AG04450 (cell line): ENCODE results near the gene PKDCC. TPM values are rescaled to one million over a fixed set of nuclear protein-coding genes. Genes with fewer than 3 reads are reported as not detected.
A peak's percentile ranks its signal among the peaks of the same experiment; 100 is the strongest.

ENCODE experiments used
- CTCF ChIA-PET: fragments of 300-600, 350-600 bp; formaldehyde crosslinking; extraction: SDS; loops from one replicate; lab custom pipeline; 2022; ENCODE audit warnings: antibody characterized with exemption, inconsistent platforms; lab: Charles Lee
- POLR2A ChIA-PET: fragments of 350-600 bp; formaldehyde crosslinking; extraction: SDS; loops from one replicate; lab custom pipeline; 2021; ENCODE audit warnings: antibody characterized with exemption, inconsistent platforms; lab: Yijun Ruan, JAX
- DNase-seq: peaks from one replicate; pipeline ENCODE4 v3.0.0-alpha.2; 2011; ENCODE audit warnings: low read depth, low spot score
- H3K27ac ChIP-seq: one replicate; pipeline ENCODE4 v1.5.1; 2012; ENCODE audit warnings: low read depth, low read length, control low read depth
- H3K27me3 ChIP-seq: one replicate; pipeline ENCODE4 v1.6.0; 2012; ENCODE audit warnings: low read length; ENCODE audit not compliant: control insufficient read depth, insufficient read depth
- H3K4me3 ChIP-seq: 2 replicates; pipeline ENCODE4 v1.5.1; 2011; ENCODE audit warnings: mild to moderate bottlenecking, low read depth, low read length, control low read depth
- H3K9me3 ChIP-seq: 2 replicates; pipeline ENCODE4 v1.5.1; 2012; ENCODE audit warnings: low read length; ENCODE audit not compliant: control insufficient read depth, insufficient read depth
- CTCF ChIP-seq: IDR thresholded peaks from 2 replicates; pipeline ENCODE4 v1.5.1; 2011; ENCODE audit warnings: low read depth, low read length, control low read depth, inconsistent platforms
- polyA plus RNA-seq: library from polyadenylated mRNA; depleted of rRNA; stranded (reverse); fragments of >200 nt; gene quantifications from 2 replicates; pipeline ENCODE4 v1.2.3, GENCODE V29; 2011

PKDCC gene
- polyA plus RNA-seq, 1 experiment = 87.0 TPM

- Histone ChIP-seq H3K27ac (no peak overlapping the region), H3K4me3 (no peak overlapping the region), H3K27me3 (peaks cover 2% of the 10 kb centered on the region), H3K9me3 (no peaks in the 10 kb centered on the region)
- CTCF ChIA-PET = no interaction called here
- no peak for TF ChIP-seq CTCF
- POLR2A ChIA-PET = no interaction called here
- no peak for DNase-seq
Measured at GRCh38 chr2:42035241-42035640, 12.6 kb upstream of the PKDCC start.

GRCh38 chr2:42036413-42036812, 11.4 kb upstream of the PKDCC start:
- Histone ChIP-seq H3K4me3 (no peak overlapping the region), H3K27me3 (peaks cover 8% of the 10 kb centered on the region), H3K9me3 (no peaks in the 10 kb centered on the region), H3K27ac (no peak overlapping the region)
- POLR2A ChIA-PET = interaction anchor here (0.7 kb wide), 1 partner anchor 63 kb away, joined by 3 read pairs; no protein-coding TSS in a partner anchor
- CTCF ChIA-PET = no interaction called here
- DNase-seq = no peak
- TF ChIP-seq CTCF = no peak

- TF ChIP-seq CTCF = no peak
- CTCF ChIA-PET = no interaction called here
- no peak overlapping the region for H3K27ac ChIP-seq
- H3K9me3 ChIP-seq = no peaks in the 10 kb centered on the region
- peaks cover 12% of the 10 kb centered on the region for H3K27me3 ChIP-seq
- DNase-seq = no peak
- POLR2A ChIA-PET = no interaction called here
- no peak overlapping the region for H3K4me3 ChIP-seq
Measured at GRCh38 chr2:42036940-42037339, 10.9 kb upstream of the PKDCC start.

- POLR2A ChIA-PET = interaction anchor here (0.7 kb wide), 1 partner anchor 106 kb away, joined by 3 read pairs; no protein-coding TSS in a partner anchor
- CTCF ChIA-PET = interaction anchor here (0.6 to 1.0 kb wide), 2 partner anchors 142 to 171 kb away, joined by 3 read pairs; no protein-coding TSS in a partner anchor
Measured at GRCh38 chr2:42040643-42041278, 7.1 kb upstream of the PKDCC start.

More at GRCh38 chr2:42040643-42041278, 7.1 kb upstream of the PKDCC start:
- DNase-seq = no peak
- Histone ChIP-seq H3K4me3 (no peak overlapping the region), H3K27ac (no peak overlapping the region), H3K27me3 (peaks cover 14% of the 10 kb centered on the region), H3K9me3 (no peaks in the 10 kb centered on the region)
- peak; percentile 27 for TF ChIP-seq CTCF
